GM12801 (cell line): ENCODE results near the gene INHBE.

Experiments
- TF ChIP-seq, protein P1 (sequence below): IDR thresholded peaks from one replicate; pipeline ENCODE4 v1.5.1; 2011; ENCODE audit warnings: control low read depth; ENCODE audit not compliant: insufficient read length; ENCODE audit errors: extremely low read depth

INHBE gene

DNA sequence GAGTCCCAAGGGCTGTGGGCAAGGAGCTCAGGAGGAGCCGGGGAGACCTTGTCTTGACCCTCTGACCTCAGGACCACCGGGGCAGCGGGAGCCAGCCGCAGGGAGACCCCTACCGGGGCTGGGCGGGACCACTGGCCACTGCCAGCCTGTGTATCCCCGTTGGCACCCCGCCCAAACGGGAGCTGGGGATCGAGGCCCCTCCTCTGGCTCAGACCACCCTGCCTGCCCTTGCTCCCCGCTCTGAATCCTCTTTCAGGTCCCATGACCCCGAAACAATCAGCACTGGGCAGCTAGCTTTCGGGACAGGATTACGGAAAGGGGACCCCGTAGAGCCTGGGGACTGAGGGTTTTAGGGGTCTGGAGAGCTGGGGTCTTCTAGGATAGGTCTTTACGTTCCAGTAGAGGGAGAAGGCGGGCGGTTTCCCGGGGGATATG is 5.8 kb downstream of the INHBE start:
- TF ChIP-seq, protein P1, sequence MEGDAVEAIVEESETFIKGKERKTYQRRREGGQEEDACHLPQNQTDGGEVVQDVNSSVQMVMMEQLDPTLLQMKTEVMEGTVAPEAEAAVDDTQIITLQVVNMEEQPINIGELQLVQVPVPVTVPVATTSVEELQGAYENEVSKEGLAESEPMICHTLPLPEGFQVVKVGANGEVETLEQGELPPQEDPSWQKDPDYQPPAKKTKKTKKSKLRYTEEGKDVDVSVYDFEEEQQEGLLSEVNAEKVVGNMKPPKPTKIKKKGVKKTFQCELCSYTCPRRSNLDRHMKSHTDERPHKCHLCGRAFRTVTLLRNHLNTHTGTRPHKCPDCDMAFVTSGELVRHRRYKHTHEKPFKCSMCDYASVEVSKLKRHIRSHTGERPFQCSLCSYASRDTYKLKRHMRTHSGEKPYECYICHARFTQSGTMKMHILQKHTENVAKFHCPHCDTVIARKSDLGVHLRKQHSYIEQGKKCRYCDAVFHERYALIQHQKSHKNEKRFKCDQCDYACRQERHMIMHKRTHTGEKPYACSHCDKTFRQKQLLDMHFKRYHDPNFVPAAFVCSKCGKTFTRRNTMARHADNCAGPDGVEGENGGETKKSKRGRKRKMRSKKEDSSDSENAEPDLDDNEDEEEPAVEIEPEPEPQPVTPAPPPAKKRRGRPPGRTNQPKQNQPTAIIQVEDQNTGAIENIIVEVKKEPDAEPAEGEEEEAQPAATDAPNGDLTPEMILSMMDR: no peak

DNA sequence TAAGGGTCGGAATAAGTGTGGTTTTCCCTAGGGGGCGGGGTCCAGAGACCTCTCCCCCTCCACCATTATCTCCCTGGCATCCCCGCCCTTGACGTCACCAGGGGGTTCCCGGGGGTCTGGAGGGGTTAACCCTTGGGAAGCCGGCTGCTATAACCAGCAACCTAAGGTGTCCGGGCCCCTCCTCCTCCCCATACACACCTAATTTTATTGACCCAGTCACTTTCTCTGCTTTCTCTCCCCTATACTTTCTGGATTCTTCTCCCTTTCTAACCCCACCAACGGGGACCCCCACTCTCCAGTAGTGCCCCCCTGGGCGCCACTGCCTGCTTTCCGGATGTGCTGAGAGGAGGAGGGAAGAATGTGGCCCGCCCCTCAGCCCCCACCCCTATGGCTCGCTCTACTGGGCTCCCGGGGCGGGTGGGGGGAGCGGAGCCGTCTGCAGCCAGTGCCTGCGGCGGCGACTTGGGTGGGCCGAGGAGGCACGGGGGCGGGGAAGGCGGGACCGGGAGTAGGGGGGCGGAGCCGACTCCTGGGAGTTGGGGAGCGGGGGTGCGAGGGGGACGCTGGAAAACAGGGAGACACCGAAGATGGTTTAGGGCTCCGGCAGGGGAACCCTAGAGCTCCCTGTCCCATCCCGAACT is 6.3 kb downstream of the INHBE start:
- TF ChIP-seq, protein P1: no peak

DNA sequence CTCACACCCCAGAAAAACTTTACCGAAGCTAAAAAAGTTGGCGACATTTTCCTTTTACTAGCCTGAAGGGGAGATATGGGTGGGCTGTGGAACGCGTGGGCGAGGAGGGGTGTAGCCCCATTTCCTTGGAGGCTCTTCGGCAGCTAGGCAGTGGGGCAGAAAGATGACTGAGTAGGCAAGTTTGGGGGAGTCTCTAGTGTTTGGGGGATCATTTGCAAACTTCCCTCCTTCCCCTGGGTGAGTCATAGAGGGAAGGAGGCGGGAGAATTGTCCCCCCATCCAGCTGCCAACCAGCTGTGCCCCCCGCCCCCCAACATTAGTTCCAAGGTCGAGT is 6.8 kb downstream of the INHBE start:
- TF ChIP-seq, protein P1: no peak

DNA sequence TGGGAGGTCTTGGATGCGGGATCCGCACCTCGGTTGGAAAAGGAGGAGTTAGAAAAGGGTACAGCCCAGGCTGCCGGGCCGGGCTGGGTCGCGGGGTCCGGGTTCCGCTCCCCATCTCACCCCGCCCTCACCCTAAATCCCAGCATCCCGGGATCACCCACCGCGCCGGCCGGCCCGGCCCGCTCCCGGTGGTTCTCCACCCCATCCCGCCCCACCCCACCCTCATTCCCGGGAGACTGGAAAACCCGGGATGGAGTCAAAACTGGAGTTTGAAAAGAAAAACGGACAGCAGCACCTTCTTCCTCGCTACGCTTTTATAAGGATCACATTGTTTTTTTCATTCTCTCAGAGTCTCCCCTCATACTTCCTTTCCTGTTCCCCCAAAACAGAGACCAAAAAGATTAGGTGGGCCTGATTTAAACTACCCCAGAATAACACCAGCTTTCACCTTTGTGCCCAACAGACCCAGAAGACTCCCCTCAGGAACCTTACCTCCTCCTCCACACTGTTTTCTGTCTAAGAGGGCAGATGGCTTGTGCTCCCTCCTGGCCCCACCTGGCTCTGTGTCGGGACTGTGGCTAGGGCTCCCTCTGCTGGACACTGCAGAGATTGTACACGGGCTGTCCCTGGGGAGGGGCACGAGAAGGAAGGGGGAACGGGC is 7.3 kb downstream of the INHBE start:
- TF ChIP-seq, protein P1: peak; percentile 59

DNA sequence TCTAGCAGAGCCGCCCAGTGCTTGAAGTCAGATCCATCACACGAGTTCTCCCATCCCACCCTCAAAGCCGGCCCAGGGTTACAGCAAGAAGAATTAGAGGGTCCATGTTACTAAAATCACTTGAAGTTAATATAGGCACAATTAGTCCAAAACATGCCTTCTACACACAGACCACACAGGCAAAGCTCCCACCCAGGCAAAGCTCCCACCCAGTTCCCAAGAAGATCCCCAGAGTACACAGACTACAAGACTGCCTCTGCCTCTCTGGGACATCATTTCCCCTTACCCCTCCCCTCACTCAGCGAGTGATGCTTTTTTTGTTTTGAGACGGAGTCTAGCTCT is 7.8 kb downstream of the INHBE start:
- TF ChIP-seq, protein P1: no peak

DNA sequence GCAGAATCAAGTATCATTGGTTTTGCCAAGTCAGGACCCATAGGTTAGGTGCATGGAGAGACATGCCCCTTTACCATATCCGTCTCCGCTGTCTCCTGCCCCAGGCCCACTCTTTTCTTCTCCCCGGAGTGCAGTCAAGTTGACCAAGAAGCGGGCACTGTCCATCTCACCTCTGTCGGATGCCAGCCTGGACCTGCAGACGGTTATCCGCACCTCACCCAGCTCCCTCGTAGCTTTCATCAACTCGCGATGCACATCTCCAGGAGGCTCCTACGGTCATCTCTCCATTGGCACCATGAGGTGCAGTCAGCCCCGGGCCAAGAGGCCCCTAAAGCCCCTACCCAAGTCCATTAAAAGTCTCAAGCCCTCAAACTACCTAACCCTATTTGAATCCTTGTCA is 9.5 kb downstream of the INHBE start:
- TF ChIP-seq, protein P1: no peak

DNA sequence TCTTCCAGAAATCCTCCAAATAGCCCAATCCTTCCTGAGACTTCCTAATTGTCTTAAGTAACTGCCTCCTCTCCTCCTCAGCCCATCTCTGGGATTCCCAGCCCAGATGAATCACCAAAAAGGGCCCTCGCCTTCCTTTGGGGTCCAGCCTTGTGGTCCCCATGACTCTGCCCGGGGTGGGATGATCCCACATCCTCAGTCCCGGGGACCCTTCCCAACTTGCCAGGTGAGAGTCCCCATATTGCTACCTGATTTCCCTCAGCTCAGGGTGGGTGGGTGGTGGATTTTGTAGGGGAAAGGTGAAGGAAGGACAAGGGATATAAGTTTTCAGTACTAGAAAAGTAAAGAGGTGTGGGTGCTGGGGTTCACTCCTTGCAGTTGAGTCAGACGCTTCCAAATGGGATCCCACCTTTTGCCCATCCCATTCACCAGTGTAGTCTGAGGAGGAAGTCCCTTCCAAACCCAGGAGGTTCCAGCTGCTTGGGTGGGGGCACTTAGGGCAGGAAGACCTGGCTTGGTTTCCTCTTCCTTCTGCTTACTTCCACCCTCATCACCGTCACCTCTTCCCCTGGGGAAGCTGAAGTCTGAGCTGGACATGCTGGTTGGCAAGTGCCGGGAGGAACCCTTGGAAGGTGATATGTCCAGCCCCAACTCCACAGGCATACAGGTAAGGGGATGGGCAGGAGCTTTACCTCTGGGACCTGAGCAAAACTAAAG is 10.1 kb downstream of the INHBE start:
- TF ChIP-seq, protein P1: no peak
